ENCODE data around the gene CLIP1. TPM values are rescaled to one million over a fixed set of nuclear protein-coding genes. Genes with fewer than 3 reads are reported as not detected.

CLIP1 gene
- total RNA-seq, 2 experiments from 2014 or later: 52.0 to 54.9 TPM

DNA sequence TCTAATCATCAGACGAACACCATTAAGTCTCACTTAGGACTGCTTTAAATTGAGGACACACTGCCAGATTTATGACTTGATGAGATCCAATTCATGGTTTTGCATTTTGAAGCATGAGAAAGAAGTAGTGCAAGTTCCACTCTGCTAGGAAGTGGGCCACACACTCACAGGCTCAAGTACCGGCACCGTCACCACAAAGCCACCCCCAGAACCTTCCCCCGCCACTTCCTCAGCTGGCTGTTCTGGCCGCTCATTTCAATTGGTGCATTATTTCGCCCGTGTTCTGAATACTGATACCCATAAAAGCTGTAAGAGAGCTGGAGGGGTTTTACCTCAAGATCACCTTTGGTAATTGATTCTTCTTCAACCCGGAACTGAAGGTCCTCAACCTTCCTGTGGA is 70.1 kb downstream of the CLIP1 start:
- no peak for ATAC-seq (ENCODE audit: poor library complexity)
- Histone ChIP-seq H3K27me3 (ENCODE audit: control insufficient read depth in 1 of 2, insufficient read depth in 2 of 2, low read length in 2 of 2) (no peaks in the 10 kb centered on the region), H3K4me1 (ENCODE audit: insufficient read depth, low read length) (no peaks in the 10 kb centered on the region), H3K9me3 (ENCODE audit: control insufficient read depth in 1 of 2, insufficient read depth in 1 of 2, low read length in 2 of 2) (no peaks in the 10 kb centered on the region), H3K4me3 (ENCODE audit: low read length) (no peak overlapping the region), H3K36me3 (ENCODE audit: insufficient read depth, low read length) (peaks cover 51% of the 10 kb centered on the region), H3K27ac (ENCODE audit: low read depth in 1 of 2, low read length in 2 of 2) (no peak overlapping the region)
- DNase-seq: no peak
- no peaks in the 10 kb centered on the region for H3K27me3 Mint-ChIP-seq
- no peak overlapping the region for H3K27ac Mint-ChIP-seq
- no peaks in the 10 kb centered on the region for H3K9me3 Mint-ChIP-seq
- peaks cover 10% of the 10 kb centered on the region for H3K4me1 Mint-ChIP-seq (ENCODE audit: low read depth)
- no peak overlapping the region for H3K4me3 Mint-ChIP-seq
- intact Hi-C loops (cut with DNase I, micrococcal nuclease): no loop called here
- CTCF ChIA-PET: interaction anchor here (0.7 kb wide), 1 partner anchor 800 kb away, joined by 3 read pairs; no protein-coding TSS in a partner anchor
- POLR2A ChIA-PET: interaction anchor here (0.5 kb wide), 1 partner anchor 86 kb away, joined by 6 read pairs; no protein-coding TSS in a partner anchor
- peaks cover 67% of the 10 kb centered on the region for H3K36me3 Mint-ChIP-seq (ENCODE audit: low read depth)
- TF ChIP-seq, protein P1, sequence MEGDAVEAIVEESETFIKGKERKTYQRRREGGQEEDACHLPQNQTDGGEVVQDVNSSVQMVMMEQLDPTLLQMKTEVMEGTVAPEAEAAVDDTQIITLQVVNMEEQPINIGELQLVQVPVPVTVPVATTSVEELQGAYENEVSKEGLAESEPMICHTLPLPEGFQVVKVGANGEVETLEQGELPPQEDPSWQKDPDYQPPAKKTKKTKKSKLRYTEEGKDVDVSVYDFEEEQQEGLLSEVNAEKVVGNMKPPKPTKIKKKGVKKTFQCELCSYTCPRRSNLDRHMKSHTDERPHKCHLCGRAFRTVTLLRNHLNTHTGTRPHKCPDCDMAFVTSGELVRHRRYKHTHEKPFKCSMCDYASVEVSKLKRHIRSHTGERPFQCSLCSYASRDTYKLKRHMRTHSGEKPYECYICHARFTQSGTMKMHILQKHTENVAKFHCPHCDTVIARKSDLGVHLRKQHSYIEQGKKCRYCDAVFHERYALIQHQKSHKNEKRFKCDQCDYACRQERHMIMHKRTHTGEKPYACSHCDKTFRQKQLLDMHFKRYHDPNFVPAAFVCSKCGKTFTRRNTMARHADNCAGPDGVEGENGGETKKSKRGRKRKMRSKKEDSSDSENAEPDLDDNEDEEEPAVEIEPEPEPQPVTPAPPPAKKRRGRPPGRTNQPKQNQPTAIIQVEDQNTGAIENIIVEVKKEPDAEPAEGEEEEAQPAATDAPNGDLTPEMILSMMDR (IDR thresholded peaks at IDR 0.05): no peak

DNA sequence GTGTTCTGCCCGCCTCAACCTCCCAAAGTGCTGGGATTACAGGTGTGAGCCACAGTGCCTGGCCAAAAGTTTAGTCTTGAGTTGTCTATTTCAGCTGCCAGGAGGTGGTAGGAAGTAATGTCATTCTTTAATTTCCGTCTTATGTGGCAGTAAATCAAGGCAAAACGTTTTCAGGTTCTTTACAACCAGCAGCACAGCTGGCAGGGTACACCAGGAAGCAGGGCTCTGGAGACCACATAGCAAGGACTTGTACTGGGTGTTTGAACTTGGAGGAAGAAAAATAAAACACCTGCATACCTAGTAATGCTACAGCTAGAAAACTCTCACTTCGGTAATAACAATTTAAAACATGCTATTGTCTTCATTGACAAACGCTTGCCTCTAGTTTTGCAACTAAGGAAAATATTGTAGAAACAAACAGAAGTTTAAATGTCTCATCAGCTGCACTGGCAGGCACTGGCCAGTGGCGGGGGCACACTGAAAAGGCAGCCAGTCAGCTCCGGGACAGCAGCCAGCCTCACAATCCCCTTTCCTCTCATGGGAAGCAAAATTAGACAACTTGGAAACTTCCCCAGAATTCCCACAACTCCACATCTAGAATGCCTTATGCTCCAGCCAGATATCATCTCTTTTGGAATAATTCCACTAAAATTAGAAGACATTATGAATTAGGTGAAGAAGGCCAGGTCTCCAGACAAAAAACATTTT is 72.2 kb downstream of the CLIP1 start:
- Mint-ChIP-seq H3K4me3 (no peak overlapping the region), H3K27me3 (no peaks in the 10 kb centered on the region), H3K9me3 (no peaks in the 10 kb centered on the region), H3K27ac (no peak overlapping the region), H3K36me3 (ENCODE audit: low read depth) (peaks cover 66% of the 10 kb centered on the region), H3K4me1 (ENCODE audit: low read depth) (peaks cover 5% of the 10 kb centered on the region)
- TF ChIP-seq, protein P1 (IDR thresholded peaks at IDR 0.05): no peak
- Histone ChIP-seq H3K27ac (ENCODE audit: low read depth in 1 of 2, low read length in 2 of 2) (no peak overlapping the region), H3K4me1 (ENCODE audit: insufficient read depth, low read length) (no peaks in the 10 kb centered on the region), H3K4me3 (ENCODE audit: low read length) (no peak overlapping the region), H3K27me3 (ENCODE audit: control insufficient read depth in 1 of 2, insufficient read depth in 2 of 2, low read length in 2 of 2) (no peaks in the 10 kb centered on the region), H3K36me3 (ENCODE audit: insufficient read depth, low read length) (peaks cover 56% of the 10 kb centered on the region), H3K9me3 (ENCODE audit: control insufficient read depth in 1 of 2, insufficient read depth in 1 of 2, low read length in 2 of 2) (no peaks in the 10 kb centered on the region)
- POLR2A ChIA-PET: no interaction called here
- no peak for ATAC-seq (ENCODE audit: poor library complexity)
- DNase-seq: no peak
- CTCF ChIA-PET: no interaction called here
- intact Hi-C loops (cut with DNase I, micrococcal nuclease): no loop called here

DNA sequence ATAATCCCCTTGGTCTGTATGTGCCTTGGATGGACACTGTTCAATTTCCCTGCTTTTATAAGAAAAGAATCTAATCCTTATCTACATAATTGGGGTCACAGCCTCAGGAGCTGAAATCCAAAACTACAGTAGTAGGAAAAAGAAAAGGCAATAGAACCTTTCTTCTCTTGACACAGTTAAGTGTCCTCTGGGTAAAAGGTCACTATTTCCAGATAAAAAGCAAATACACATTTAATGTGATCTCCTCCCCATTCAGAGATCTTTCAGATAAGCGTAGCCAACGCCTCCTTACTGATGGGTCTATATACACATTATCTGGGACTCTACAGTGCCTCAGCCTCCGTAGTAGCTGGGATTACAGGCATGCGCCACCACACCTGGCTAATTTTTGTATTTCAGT is 73.4 kb downstream of the CLIP1 start:
- H3K27me3 Mint-ChIP-seq: no peaks in the 10 kb centered on the region
- no peaks in the 10 kb centered on the region for H3K9me3 ChIP-seq (ENCODE audit: control insufficient read depth in 1 of 2, insufficient read depth in 1 of 2, low read length in 2 of 2)
- ChIA-PET POLR2A (no interaction called here), CTCF (no interaction called here)
- TF ChIP-seq, protein P1 (IDR thresholded peaks at IDR 0.05): no peak
- no peaks in the 10 kb centered on the region for H3K4me1 ChIP-seq (ENCODE audit: insufficient read depth, low read length)
- peaks cover 5% of the 10 kb centered on the region for H3K4me1 Mint-ChIP-seq (ENCODE audit: low read depth)
- ATAC-seq (ENCODE audit: poor library complexity): no peak
- peaks cover 45% of the 10 kb centered on the region for H3K36me3 ChIP-seq (ENCODE audit: insufficient read depth, low read length)
- H3K4me3 Mint-ChIP-seq: no peak overlapping the region
- H3K27me3 ChIP-seq (ENCODE audit: control insufficient read depth in 1 of 2, insufficient read depth in 2 of 2, low read length in 2 of 2): no peaks in the 10 kb centered on the region
- no peak overlapping the region for H3K27ac ChIP-seq (ENCODE audit: low read depth in 1 of 2, low read length in 2 of 2)
- H3K27ac Mint-ChIP-seq: no peak overlapping the region
- H3K9me3 Mint-ChIP-seq: no peaks in the 10 kb centered on the region
- intact Hi-C loops (cut with DNase I, micrococcal nuclease): no loop called here
- DNase-seq: no peak
- H3K36me3 Mint-ChIP-seq (ENCODE audit: low read depth): peaks cover 61% of the 10 kb centered on the region
- no peak overlapping the region for H3K4me3 ChIP-seq (ENCODE audit: low read length)

Data from CD4-positive, alpha-beta T cell (primary cell).